KOPT-K1 (cell line): ENCODE results near the gene EVX1.

Experiments used
- H3K27ac ChIP-seq: fragments of 200-600 bp; sonication (generic); 2 replicates; pipeline ENCODE4 v1.5.1; 2016; ENCODE audit warnings: antibody characterized with exemption, mild to moderate bottlenecking, low read depth, low read length; ENCODE audit not compliant: poor library complexity, severe bottlenecking
- H3K36me3 ChIP-seq: fragments of 200-600 bp; sonication (generic); 2 replicates; pipeline ENCODE4 v1.5.1; 2017; ENCODE audit warnings: antibody characterized with exemption, mild to moderate bottlenecking, low read length, moderate library complexity; ENCODE audit not compliant: insufficient read depth
- H3K9me3 ChIP-seq: fragments of 200-600 bp; sonication (generic); 2 replicates; pipeline ENCODE4 v1.5.1; 2017; ENCODE audit warnings: antibody characterized with exemption, low read length, mild to moderate bottlenecking; ENCODE audit not compliant: insufficient read depth, poor library complexity, severe bottlenecking

Gene EVX1

DNA sequence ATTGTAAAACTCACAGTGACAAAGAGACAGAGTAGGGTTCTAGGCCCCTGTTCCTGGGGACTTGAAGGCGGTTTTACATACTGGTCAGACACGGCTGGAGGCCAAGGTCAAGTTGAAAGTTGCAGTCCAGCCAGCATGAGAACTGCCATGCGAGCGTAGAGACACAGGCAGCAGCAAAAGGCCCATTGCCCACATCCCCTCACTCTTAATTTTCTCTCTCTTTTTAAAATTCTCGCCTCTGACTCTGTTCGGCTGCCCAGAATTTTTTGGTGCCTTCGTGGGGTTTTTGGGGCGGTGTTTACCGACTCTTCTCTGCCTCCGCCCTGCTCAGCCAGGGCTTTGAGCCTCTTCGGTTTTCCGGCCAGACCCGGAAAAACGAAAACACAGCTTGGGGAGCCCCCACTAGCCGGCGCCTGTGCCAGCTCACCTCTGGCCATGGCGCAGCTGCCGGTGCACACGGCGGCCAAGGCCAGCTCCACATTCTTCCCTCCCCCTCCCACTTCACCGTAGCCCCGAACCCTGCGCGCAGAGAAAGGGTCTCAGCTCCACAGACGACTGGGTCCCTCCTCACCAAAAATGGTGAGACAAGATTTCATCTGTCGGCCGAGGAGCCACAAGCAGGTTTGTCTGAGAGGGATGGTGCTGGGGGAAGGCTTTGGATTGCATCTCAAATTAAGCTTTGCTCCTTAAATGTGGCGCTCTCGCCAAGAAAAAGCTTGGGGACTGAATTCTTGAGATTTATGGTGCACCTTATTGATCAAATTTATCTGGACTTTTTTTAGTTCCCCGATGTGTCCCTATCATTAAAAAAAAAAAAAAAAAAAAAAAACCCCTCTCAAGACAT, 40.4 kb upstream of the EVX1 start:
- no peak overlapping the region for H3K27ac ChIP-seq
- H3K36me3 ChIP-seq = no peaks in the 10 kb centered on the region
- H3K9me3 ChIP-seq = no peaks in the 10 kb centered on the region

- no peak overlapping the region for H3K27ac ChIP-seq
These were observed 39.8 kb upstream of the EVX1 start for GRCh38 chr7:27202862-27203134.

GRCh38 chr7:27203365-27203953, 39.1 kb upstream of the EVX1 start:
- H3K36me3 ChIP-seq = no peaks in the 10 kb centered on the region
- H3K9me3 ChIP-seq = no peaks in the 10 kb centered on the region
- H3K27ac ChIP-seq = no peak overlapping the region

More at GRCh38 chr7:27202862-27203134, 39.8 kb upstream of the EVX1 start:
- Histone ChIP-seq H3K36me3 (no peaks in the 10 kb centered on the region), H3K9me3 (no peaks in the 10 kb centered on the region)

GRCh38 chr7:27203964-27204594, 38.5 kb upstream of the EVX1 start:
- no peaks in the 10 kb centered on the region for H3K9me3 ChIP-seq
- H3K36me3 ChIP-seq = no peaks in the 10 kb centered on the region
- no peak overlapping the region for H3K27ac ChIP-seq

- Histone ChIP-seq H3K9me3 (no peaks in the 10 kb centered on the region), H3K27ac (no peak overlapping the region), H3K36me3 (no peaks in the 10 kb centered on the region)
These were observed 37.7 kb upstream of the EVX1 start for GRCh38 chr7:27204851-27205322.

- no peak overlapping the region for H3K27ac ChIP-seq
These were observed 37.0 kb upstream of the EVX1 start for GRCh38 chr7:27205325-27206280.

DNA sequence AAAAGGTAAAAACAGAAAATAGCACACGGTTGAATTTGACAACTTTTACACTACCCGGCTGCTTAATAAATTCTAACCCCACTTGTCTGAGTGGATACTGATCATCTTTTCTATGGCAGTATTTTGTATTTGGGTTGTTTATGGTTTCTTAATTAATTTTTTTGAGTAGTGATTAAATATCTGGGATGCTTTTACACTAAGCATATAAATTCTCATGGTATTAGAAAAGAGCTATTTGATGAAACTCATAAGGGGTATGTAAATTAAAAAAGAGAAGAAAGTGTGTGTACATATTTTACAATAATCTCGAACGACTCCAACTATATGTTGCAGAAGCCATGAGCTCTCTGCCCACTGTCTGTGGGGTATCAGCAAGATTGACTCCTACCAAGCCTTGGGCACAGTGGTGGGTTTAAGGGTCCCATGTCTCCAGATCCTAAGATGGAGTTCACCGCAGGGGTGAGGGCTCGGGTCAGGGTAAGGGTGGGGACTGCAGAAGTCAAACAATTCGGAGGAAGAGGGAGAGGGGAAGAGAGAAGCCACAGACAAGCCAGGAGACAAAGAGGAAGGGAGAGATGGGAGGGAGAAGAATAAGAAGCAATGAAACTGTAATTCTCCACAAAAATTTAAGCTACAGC, 35.1 kb upstream of the EVX1 start:
- Histone ChIP-seq H3K9me3 (no peaks in the 10 kb centered on the region), H3K36me3 (no peaks in the 10 kb centered on the region), H3K27ac (no peak overlapping the region)

More at GRCh38 chr7:27205325-27206280, 37.0 kb upstream of the EVX1 start:
- Histone ChIP-seq H3K36me3 (no peaks in the 10 kb centered on the region), H3K9me3 (no peaks in the 10 kb centered on the region)

- Histone ChIP-seq H3K9me3 (no peaks in the 10 kb centered on the region), H3K36me3 (no peaks in the 10 kb centered on the region)
These were observed 33.6 kb upstream of the EVX1 start for GRCh38 chr7:27208998-27209397.

DNA sequence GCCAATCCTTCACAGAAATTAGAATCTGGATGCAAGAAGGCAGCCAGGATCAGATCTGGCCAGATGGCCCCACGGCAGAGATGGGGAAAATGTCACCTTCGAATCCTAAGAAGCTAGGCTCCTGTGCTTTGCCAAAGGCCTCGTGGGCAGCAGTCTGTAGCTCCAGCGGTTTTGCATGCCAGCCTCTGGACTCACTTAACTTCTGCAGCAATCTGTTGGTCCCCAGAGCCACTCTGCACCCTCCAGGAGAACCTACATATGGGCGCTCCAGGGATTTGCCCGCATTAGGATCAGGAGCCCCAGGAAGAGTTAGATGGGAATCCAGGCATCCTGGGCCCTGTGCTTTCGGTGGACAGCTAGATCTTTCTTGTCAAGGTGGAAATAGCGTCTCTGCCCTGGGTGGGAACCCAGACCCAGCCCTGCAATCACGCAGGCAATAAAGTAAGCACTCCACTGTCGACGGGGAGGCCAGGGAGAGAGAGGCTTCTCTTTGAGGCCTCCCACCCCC, 32.6 kb upstream of the EVX1 start:
- no peaks in the 10 kb centered on the region for H3K36me3 ChIP-seq
- no peak overlapping the region for H3K27ac ChIP-seq
- no peaks in the 10 kb centered on the region for H3K9me3 ChIP-seq

More at GRCh38 chr7:27208998-27209397, 33.6 kb upstream of the EVX1 start:
- H3K27ac ChIP-seq = no peak overlapping the region

DNA sequence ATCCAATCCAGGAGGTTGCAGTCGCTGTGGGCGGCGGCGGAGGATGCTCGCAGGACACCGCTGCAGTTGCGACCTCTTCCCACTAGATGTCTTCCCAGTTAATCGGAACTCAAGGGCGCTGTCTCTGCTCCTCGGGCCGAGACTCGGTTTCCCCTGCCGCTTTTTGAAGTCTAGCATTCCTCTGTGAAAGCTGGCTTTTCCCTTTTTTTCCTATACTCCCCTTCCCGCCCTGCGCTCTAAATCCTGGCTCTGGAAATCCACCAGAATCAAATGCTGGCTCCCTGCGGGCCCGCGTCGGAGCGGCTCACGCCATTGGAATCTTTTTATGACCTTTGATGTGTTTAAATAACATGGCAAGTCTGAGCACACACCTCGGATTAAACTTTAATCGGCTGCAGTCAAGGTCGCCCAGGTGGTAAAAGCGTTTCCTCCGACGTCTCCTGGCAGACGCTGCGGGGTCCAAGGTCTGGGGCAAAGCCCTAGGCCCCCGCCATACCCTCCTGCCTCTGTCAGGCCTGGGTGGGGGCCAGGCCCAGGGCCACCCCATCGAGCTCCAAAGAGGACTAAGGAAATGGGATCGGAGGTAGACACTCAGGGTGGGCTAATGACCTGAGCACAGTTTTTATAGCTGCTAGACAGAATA, 32.0 kb upstream of the EVX1 start:
- Histone ChIP-seq H3K27ac (no peak overlapping the region), H3K36me3 (no peaks in the 10 kb centered on the region), H3K9me3 (no peaks in the 10 kb centered on the region)

- Histone ChIP-seq H3K36me3 (no peaks in the 10 kb centered on the region), H3K9me3 (no peaks in the 10 kb centered on the region), H3K27ac (no peak overlapping the region)
These were observed 31.5 kb upstream of the EVX1 start for GRCh38 chr7:27211084-27211446.

- Histone ChIP-seq H3K27ac (no peak overlapping the region), H3K9me3 (no peaks in the 10 kb centered on the region), H3K36me3 (no peaks in the 10 kb centered on the region)
These were observed 30.8 kb upstream of the EVX1 start for GRCh38 chr7:27211764-27212204.

GRCh38 chr7:27212497-27213432, 29.8 kb upstream of the EVX1 start:
- H3K9me3 ChIP-seq = no peaks in the 10 kb centered on the region
- H3K27ac ChIP-seq = no peak overlapping the region
- no peaks in the 10 kb centered on the region for H3K36me3 ChIP-seq
